ENCODE results near the gene LDLRAD1.
"Not testable (repeated sequence)": the region's sequence is repeated elsewhere in the genome, so short reads cannot be mapped to it uniquely, and the experiment has no call there.

LDLRAD1 gene

DNA sequence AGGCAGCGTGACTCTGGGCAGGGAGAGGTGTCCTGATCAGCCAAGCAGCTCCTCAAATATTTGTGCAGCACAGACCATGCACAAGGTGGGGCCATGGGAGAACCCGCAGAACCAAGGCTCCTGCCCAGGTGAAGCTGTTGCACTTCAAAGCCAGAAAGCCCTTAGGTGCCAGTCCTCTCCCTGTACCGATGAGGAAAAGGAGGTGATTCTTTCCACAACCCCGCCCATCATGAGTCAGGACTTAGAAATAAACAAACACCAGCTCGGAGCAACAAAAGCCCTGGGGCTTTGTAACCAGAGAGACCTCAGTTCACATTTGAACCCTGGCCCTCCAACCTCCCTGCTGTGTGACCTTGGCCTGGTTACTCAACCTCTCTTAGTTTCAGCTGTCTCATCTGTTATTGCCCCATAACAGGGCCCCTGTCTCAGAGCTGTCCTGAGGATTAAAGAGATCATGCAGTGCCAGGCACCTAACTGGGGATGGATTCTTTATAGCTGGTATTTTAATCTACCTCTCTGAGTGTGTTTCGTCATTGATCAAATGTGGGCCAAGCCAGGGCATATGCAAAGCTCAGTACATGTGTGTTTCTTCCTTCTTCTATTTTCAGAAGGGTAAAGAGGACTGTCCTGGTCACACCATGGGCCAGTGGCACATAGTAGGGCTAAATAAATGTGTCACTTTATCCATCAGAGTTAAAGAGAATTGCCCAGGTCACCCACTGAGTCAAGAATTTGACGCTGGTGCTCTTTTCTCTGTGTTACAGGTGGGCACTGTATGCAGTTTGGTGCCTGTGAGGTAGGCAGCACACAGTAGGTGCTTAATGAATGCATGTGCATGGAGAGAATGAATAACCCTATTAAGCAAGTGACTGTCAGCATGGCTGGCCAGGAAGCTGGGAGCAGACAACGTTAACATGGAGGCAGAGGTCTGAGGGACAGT, 1.4 kb downstream of the LDLRAD1 start:
- no peak for DNase-seq

DNA sequence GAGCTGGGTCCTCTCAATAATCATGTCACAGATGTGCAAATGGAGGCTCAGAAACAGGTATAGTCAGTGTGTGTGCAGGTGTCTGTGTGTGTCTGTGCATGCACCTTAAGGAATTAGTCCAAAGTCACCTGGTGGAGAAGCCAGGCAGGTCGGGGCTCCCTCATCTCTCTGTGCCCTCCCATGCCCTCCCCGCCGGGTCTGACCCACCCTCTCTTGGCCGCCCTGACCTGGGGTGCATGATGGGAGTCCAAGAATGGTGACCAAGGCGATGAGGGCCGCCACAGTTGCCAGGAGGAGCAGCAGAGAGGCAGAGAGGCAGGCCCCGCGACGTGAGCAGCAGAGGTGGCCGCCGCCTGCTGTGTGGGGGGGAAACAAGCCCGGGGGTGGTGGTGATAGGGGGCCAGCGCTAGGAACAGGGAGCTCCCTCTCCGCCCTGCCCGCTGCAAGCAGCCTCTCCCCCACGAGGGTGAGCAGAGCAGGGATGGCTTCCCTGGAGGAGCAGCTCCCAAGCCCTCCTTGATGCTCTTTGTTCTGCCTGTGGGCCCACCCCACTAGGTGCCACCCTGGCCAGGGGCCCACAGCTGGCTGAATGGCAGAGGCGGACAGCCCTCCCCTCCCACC, 3.9 kb downstream of the LDLRAD1 start:
- DNase-seq: no peak

DNA sequence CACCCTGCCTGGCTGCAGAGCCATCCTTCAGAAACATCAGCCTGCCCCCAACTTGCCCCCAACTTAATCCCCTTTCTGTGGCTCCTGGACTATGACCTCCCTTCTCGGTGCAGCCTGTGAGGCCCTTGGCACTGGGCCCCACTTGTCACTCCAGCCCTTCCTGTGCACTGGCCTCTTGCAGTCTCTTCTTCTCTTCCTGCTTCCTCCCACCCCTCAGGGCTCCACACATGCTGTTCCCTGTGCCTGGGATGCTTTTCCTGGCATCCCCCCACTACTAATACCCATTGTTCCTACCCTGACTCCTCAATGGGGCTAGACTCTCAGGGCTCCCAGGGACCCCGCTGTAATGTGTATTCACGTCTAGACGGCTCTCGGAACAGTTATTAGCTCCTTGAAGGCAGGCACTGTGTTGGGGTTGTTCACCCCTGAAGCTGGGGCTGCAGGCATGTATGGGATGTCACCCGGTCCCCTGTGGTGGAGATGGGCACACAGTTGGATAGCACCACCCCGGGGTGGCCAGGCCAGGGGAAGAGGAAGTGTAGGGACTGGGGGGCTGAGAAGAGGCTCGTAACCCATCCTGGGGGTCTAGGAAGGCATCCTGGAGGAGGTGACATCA, 4.5 kb downstream of the LDLRAD1 start:
- DNase-seq: no peak

DNA sequence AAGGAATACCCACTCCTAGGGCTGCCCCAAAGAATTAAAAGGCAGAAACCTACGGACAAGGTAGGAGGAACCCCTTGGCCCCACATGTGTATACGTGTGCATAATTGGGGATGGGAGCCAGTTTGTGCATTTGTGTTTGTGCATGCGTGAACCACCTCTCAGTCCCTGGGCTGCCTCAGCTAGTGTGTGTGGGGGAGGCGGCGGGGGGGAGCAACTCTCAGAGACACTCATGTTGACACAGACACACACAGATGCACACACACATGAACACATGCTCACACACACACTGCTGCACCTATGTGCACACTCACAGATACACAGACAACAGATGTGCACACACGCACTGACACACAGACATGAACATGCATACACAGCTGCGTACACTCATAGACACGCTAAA, 5.1 kb downstream of the LDLRAD1 start:
- DNase-seq: no peak

DNA sequence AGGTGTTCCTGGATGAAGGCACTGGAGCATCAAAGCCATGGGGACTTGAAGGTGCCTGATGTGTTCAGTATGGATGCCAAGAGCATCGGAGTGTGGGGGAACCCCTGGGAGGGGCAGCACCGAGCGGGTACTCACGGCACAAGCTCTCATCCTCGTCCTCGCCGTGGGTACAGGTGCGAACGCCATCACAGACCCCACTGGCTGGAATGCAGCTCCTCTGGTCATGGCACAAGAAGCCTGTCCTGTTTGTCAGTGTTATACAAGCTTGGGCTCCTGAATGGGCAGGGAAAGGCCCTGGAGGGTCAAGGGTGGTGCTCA, 6.0 kb downstream of the LDLRAD1 start:
- DNase-seq: no peak

DNA sequence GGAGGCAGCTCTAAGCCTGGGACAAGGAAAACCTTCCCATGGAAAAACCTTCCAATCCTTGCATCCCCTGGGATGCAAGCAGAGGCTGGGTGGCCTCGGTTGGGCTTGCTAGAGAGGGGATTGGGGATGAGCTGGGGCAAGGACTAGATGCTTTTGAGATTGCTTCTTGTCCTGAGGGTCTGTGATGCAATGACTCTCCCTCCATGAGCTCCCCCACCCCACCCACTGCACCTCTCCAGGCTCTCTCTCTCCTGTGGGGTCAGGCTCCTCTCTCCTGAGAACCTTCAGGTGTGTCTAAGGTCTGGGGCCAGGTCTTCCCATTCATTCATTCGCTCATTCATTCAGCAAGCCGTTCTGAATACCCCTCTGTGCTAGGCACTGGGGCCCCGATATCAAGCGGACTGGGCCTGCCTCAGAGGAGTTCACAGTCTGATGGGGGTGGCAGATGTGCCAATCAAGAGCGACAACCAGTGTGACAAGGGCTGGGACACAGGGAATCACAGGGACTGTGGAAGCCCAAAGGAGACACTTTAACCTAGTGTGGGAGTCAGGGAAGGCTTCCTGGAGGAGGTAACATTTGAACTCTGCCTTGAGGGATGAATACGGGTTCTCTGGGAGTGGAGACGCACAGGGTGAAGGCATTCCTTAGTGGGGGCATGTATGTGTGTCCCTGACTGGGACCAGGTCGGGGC, 6.5 kb downstream of the LDLRAD1 start:
- DNase-seq: no peak

DNA sequence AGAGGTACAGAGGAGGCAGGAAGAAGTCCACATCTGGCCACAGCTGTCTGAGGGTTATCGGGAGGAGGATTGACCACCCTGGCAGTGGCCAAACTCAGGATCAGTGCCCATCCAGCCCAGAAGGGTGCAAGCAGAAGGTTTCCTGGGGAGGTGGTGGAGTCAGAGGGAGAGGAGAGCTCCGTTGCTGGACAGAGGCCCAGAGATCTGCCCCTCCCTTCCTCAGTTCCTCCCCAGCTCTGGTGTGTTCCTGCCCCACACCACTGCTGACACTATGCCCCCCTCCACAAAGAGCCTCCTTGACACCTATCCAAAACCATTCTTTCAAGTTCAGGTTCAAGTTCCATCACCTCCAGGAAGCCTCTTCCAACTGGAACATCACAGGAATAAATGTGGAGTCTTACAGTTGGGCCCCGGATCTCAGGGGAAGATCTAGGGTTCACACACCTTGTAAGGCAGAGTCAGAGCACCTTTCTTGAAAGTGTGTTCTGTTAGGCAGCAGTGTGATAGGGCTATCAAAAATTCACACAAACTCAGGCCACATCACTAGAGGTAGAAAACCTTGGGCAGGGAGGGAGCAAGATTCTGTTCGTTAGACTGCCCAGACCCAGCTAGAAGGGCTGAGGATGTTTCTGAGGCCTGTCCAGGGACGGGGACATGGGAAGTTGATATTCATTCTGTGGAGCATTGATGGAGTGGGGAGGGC, 7.4 kb downstream of the LDLRAD1 start:
- no peak for DNase-seq

DNA sequence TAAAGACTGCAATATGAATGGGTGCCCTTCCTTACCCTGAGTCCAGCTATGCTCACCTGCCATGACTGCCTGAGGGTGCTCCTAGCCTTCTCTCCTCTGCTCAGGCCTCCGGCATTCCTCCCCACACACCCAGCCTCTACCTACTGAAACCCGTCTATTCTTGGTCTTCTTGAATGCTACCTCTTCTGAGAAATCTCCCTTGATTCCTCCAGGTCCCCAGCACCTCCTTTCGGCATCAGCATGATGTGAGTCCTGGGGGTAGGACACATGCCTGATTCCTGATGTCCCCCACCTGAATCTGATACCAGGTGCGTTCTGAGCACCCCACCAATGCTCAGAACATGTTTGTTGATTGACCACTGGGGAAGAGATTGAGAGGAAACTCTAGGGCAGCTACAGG, 8.6 kb downstream of the LDLRAD1 start:
- DNase-seq: no peak

DNA sequence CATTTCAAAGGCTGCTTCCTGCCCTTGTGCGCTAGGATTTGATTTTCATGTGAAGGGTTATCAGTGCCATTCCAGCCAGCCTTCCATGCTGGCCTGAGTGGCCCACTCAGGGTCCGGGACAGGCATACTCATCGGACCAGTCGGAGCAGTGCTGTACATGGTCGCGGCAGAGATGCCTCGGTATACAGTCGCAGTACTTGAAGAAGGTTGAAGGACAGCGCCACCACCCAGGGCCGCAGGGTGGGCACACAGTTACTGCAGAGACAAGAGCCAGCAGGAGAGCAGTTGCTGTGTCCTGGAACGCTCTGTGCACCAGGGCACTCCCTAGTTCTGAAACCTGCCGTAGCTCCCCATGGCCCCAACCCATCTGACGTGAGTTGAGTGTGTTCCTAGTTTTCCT, 9.1 kb downstream of the LDLRAD1 start:
- DNase-seq: no peak

DNA sequence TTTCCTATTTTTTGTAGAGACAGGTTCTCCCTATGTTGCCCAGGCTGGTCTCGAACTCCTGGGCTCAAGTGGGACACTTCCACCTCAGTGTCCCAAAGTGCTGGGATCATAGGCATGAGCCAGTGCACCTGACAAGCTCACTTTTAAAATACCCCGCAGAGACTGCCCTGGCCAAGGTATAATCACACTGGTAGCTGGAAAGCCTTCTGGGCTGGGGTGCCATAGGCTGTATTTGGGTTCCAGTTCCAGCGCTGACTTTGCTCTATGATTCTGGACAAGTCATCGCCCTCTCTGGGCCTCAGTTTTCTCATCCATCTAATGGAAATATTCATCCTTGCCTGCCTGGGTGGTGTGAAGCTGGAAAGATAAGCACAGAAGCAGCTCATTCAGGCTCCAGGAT, 10.4 kb downstream of the LDLRAD1 start:
- DNase-seq: no peak

DNA sequence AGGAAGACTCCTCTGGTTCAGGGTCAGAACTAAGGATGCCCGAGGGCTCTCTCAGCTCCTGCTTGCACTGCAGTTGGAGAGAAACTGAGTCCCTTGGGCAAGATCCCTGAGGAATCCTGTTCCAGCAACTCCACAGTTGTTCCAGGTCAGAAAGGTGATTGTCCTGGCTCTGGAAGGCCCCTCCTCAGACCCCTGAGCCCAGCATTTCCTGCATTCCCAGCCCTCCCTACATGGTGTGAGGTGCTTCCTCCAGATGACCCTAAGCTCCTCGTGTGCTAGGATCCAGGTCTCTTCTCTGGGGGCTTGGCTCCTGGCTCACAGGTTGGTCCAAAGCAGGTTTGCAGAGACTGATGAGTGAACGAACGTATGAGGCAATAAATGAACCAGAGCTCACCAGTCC, 11.5 kb downstream of the LDLRAD1 start:
- DNase-seq: no peak

DNA sequence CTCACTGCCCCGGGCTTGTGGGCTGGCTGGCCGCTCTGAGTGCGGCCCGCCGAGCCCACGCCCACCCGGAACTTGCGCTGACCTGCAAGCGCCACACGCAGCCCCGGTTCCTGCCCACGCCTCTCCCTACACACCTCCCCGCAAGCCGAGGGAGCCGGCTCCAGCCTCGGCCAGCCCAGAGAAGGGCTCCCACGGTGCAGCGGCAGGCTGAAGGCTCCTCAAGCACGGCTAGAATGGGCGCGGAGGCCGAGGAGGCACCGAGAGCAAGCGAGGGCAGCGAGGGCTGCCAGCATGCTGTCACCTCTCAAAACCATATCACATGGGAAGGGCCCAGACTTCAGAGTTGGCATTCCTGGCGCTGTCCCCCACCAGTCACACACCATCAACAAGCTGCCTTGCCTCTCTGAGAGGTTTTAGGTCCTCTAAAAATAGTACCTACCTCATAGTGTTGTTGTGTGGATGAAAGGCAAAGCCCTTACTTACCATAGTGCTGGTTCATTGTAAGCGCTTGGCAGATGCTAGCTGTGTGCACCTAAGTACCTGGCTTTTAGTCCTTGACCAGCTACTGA, 13.4 kb downstream of the LDLRAD1 start:
- DNase-seq: no peak

DNA sequence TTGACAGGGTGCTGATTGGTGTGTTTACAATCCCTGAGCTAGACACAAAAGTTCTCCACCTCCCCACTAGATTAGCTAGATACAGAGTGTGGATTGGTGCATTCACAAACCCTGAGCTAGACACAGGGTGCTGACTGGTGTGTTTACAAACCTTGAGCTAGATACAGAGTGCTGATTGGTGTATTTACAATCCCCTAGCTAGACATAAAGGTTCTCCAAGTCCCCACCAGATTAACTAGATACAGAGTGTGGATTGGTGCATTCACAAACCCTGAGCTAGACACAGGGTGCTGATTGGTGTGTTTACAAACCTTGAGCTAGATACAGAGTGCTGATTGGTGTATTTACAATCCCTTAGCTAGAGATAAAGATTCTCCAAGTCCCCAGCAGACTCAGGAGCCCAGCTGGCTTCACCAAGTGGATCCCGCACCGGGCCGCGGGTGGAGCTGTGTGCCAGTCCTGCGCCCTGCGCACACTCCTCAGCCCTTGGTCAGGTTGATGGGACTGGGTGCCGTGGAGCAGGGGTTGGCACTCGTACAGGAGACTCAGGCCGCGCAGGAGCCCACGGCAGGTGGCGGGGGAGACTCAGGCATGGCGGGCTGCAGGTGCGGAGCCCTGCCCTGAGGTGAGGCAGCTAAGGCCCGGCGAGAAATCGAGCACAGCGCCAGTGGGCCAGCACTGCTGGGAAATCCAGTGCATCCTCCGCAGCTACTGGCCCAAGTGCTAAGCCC, 14.1 kb downstream of the LDLRAD1 start:
- not testable (repeated sequence) for DNase-seq

DNA sequence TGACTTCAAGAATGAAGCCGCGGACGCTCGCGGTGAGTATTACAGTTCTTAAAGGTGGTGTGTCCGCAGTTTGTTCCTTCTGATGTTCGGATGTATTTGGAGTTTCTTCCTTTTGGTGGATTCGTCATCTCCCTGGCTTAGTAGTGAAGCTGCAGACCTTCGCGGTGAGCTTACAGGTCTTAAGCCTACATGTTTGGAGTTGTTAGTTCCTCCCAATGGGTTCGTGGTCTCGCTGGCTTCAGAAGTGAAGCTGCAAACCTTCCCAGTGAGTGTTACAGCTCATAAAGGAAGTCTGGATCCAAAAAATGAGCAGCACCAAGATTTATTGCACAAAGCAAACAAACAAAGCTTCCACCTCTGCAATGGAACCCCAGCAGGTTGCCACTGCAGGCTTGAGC, 14.7 kb downstream of the LDLRAD1 start:
- DNase-seq: no peak

DNA sequence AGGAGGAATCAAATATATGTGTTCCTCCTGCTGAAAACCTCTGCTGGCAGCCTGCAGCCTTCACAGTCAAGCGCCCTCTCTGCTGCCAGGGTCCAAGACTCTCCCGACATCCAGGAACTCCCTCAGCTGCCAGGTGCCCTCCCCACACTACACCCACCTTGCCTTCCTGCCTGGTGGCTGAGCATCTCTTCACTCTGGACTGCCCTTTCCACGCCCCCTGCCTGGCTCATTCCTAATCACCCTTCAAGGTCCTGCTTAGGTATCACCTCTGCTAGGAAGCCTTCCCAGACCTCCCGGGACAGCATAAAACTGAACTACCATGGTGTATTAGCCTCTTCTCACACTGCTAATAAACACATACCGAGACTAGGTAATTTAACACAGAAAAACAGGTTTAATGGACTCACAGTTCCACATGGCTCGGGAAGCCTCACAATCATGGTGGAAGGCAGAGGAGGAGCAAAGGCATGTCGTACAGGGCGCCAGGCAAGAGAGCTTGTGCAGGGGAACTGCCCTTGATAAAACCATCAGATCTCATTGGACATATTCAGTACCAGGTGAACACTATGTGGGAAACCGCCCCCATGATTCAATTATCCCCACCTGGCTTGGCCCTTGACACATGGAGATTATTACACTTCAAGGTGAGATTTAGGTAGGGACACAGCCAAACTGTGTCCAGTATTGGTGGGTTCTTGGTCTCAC, 15.3 kb downstream of the LDLRAD1 start:
- DNase-seq: no peak

DNA sequence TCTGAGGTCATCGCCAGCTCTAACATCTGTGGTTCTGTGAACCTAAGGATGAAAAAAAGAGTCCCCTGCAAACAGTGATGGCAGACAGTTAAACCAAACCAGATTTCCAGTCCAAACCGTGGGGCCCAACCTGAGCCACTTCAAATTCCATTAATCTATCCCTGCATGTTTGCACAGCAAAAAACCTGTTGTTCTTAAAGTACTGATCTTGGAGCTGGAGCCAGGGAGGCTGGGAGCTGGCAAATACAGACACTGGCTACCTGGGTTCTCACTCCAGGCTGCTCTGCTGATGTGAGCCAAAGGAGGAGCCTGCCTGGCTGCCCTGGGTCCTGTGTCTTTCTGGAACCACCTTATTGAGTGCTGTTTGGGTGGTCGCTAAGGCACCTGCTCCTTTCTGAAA, 16.4 kb downstream of the LDLRAD1 start:
- DNase-seq: no peak

DNA sequence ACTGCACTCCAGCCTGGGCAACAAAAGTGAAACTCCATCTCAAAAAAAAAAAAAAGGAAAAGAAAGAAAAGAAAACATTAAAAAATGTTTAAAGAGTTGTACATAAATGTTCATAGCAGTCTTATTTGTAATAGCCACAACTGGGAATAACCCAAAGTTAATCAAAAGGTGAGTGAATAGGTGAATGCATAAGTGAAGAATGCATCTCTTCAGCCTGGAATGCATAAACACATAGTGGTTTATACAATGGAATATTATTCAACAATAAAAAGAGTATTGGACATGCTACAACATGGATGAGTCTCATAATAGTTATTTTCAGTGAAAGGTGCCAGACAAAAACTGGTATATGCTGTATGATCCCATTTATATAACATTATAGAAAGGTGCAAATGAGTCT, 18.1 kb downstream of the LDLRAD1 start:
- DNase-seq: no peak

DNA sequence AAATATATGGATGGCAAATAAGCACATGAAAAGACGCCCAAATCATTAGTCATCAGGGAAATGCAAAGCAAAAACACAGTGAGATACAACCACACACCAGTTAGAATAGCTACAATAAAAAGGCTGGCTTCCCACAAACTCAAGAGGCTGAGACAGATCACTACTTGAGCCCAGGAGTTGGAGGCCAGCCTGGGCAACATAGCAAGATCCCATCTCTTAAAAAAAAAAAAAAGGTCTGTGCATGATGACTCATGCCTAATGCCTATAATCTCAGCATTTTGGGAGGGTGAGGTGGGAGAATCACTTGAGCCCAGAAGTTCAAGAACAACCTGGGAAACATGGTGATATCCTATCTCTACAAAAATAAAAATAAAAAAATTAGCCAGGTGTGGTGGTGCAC, 19.8 kb downstream of the LDLRAD1 start:
- no peak for DNase-seq

DNA sequence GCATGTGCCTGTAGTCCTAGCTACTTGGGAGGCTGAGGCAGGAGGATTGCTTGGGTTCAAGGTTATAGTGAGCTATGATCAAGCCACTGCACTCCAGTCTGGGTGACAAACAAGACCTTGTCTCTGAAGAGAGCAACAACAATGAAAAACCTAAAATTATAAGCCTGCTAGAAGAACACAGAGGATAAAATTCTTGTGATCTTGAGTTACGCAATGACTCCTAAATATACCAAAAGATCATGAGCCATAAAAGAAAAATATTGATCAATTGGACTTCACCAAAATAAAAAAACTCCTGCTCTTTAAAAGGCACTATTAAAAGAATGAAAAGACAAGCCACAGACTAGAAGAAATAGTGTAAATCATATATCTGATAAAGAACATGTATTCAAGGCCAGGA, 22.3 kb downstream of the LDLRAD1 start:
- no peak for DNase-seq

DNA sequence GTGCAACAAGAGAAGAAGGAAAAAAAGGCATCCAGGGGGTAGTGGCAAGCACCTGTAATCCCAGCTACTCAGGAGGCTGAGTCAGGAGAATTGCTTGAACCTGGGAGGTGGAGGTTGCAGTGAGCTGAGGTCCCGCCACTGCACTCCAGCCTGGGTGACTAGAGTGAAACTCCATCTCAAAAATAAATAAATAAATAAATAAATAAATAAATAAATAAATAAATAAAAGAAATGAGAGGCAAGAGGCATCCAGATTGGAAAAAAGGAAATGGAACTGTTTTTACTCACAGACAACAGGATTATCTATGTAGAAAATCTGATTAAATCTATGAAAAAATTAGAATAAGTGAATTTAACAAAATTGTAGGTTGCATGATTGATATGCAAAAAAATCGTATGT, 23.5 kb downstream of the LDLRAD1 start:
- DNase-seq: not testable (repeated sequence)

Measured in suppressor macrophage (primary cell).